GM18526 (cell line): ENCODE measurements around the gene HOXB6.

ENCODE experiments used
- POLR2A ChIP-seq: IDR thresholded peaks from 3 replicates; pipeline ENCODE4 v1.6.1; 2011; ENCODE audit not compliant: insufficient read length; ENCODE audit errors: extremely low read depth

Gene HOXB6

GRCh38 chr17:48628649-48629410 is 24.0 kb upstream of the HOXB6 start:
- no peak for TF ChIP-seq POLR2A

- no peak for TF ChIP-seq POLR2A
These were observed 23.1 kb upstream of the HOXB6 start for GRCh38 chr17:48627623-48628521.

- no peak for TF ChIP-seq POLR2A
These were observed 22.4 kb upstream of the HOXB6 start for GRCh38 chr17:48627118-48627597.

- TF ChIP-seq POLR2A = no peak
These were observed 21.7 kb upstream of the HOXB6 start, which contains the start of gene HOXB9 for GRCh38 chr17:48626245-48627117. Gene HOXB9, minus strand, starts transcription at chr17:48626358. Its CDS starts 89 bp downstream, at chr17:48626269.

- no peak for TF ChIP-seq POLR2A
These were observed 20.9 kb upstream of the HOXB6 start for GRCh38 chr17:48625495-48626244.

GRCh38 chr17:48624544-48625494 is 20.0 kb upstream of the HOXB6 start:
- TF ChIP-seq POLR2A = no peak

GRCh38 chr17:48624118-48624517 is 19.3 kb upstream of the HOXB6 start:
- TF ChIP-seq POLR2A = no peak

- no peak for TF ChIP-seq POLR2A
These were observed 18.8 kb upstream of the HOXB6 start for GRCh38 chr17:48623583-48623982.

- no peak for TF ChIP-seq POLR2A
These were observed 18.1 kb upstream of the HOXB6 start for GRCh38 chr17:48622857-48623256.

- TF ChIP-seq POLR2A = no peak
These were observed 16.9 kb upstream of the HOXB6 start for GRCh38 chr17:48621410-48622392.

GRCh38 chr17:48620461-48621139 is 15.8 kb upstream of the HOXB6 start:
- TF ChIP-seq POLR2A = no peak
